HCT116 (cell line): ENCODE measurements around the gene MNX1. TPM values are rescaled to one million over a fixed set of nuclear protein-coding genes. Genes with fewer than 3 reads are reported as not detected.

Experiments
- ATAC-seq: fragments of 200-7000 bp; cut with Tn5 transposase; 2 replicates; pipeline ENCODE4 v1.9.1; 2020; ENCODE audit warnings: mild to moderate bottlenecking, moderate library complexity
- BruUV-seq: library from RNA; stranded (reverse); fragments of 400-500 nt; replicated peaks from 2 replicates; lab custom pipeline; 2021; lab: Mats Ljungman, UMichigan
- CTCF ChIA-PET: fragments of 300-600 bp; sonication (Branson Sonifier 250); formaldehyde crosslinking; loops from one replicate; lab custom pipeline; 2021; ENCODE audit warnings: antibody characterized with exemption; lab: Charles Lee
- POLR2A ChIA-PET: fragments of 300-600, 350-600 bp; sonication (Branson Sonifier 250); formaldehyde crosslinking; loops from one replicate; lab custom pipeline; 2021; ENCODE audit warnings: antibody characterized with exemption; lab: Charles Lee
- RAD21 ChIA-PET, 2 experiments: fragments of 300-600 bp; sonication (Branson Sonifier 250); formaldehyde crosslinking; loops; one replicate each; lab custom pipeline; 2023; ENCODE audit warnings: low total read pairs in 2 of 2; ENCODE audit not compliant: uncharacterized antibody in 2 of 2, unreplicated experiment in 2 of 2, low non-redundant PET in 1 of 2; lab: Charles Lee
- DNase-seq: peaks from one replicate; pipeline ENCODE4 v3.0.0-alpha.2; 2010; ENCODE audit warnings: low read depth, low spot score
- H2AFZ ChIP-seq: fragments of 200-600 bp; shearing (Covaris generic), sonication (generic); 2 replicates; pipeline ENCODE4 v1.6.1; 2017; ENCODE audit warnings: low read depth, mixed run types, mixed read lengths, antibody characterized with exemption, low read length; ENCODE audit not compliant: poor library complexity, severe bottlenecking
- H3K27ac ChIP-seq: 2 replicates; pipeline ENCODE4 v1.5.1; 2012; ENCODE audit warnings: low read depth, low read length
- H3K27me3 ChIP-seq: fragments of 200-600 bp; sonication (generic); 2 replicates; pipeline ENCODE4 v1.6.1; 2016; ENCODE audit warnings: mixed run types, low read length, mixed read lengths; ENCODE audit not compliant: insufficient read depth
- H3K36me3 ChIP-seq, 2 experiments: fragments of 200-500 bp in 1 of 2; fragments of 200-600 bp in 1 of 2; sonication (Bioruptor generic) in 1 of 2; sonication (generic) in 1 of 2; 2 replicates each; pipeline versions ENCODE4 v1.5.1 to v1.6.1; 2014 to 2016; ENCODE audit warnings: low read length in 2 of 2, inconsistent platforms in 1 of 2, mixed read lengths in 1 of 2, mixed run types in 1 of 2; ENCODE audit not compliant: insufficient read depth in 2 of 2, control insufficient read depth in 1 of 2
- H3K4me1 ChIP-seq, 2 experiments: fragments of 200-600 bp in 1 of 2; sonication (generic) in 1 of 2; 2 replicates each; pipeline versions ENCODE4 v1.5.1 to v1.6.1; 2012 to 2017; ENCODE audit warnings: low read length in 2 of 2, inconsistent platforms in 1 of 2, mild to moderate bottlenecking in 1 of 2, mixed read lengths in 1 of 2, mixed run types in 1 of 2, moderate library complexity in 1 of 2; ENCODE audit not compliant: insufficient read depth in 2 of 2, control insufficient read depth in 1 of 2
- H3K4me2 ChIP-seq: fragments of 200-600 bp; sonication (generic); 2 replicates; pipeline ENCODE4 v1.6.1; 2017; ENCODE audit warnings: mixed run types, low read length, mixed read lengths
- H3K4me3 ChIP-seq, 2 experiments: fragments of 200-600 bp in 1 of 2; sonication (generic) in 1 of 2; replicated peaks in 1 of 2; 2 replicates each; pipeline ENCODE4 v1.5.1; 2011 to 2016; ENCODE audit warnings: low read length in 2 of 2, control low read depth in 1 of 2, low read depth in 1 of 2, mild to moderate bottlenecking in 1 of 2, mixed read lengths in 1 of 2, mixed run types in 1 of 2
- H3K79me2 ChIP-seq: fragments of 200-600 bp; sonication (generic); 2 replicates; pipeline ENCODE4 v1.6.1; 2017; ENCODE audit warnings: mild to moderate bottlenecking, mixed run types, low read length, moderate library complexity, mixed read lengths; ENCODE audit not compliant: insufficient read depth
- H3K9ac ChIP-seq: fragments of 200-600 bp; sonication (generic); 2 replicates; pipeline ENCODE4 v1.6.1; 2016; ENCODE audit warnings: low read length, mixed read lengths
- H3K9me2 ChIP-seq: fragments of 200-600 bp; sonication (generic), shearing (Covaris generic); 2 replicates; pipeline ENCODE4 v1.6.1; 2017; ENCODE audit warnings: mixed run types, mild to moderate bottlenecking, moderate library complexity; ENCODE audit not compliant: insufficient read depth
- H3K9me3 ChIP-seq, 2 experiments: fragments of 200-500 bp in 1 of 2; fragments of 200-600 bp in 1 of 2; sonication (Bioruptor generic) in 1 of 2; sonication (generic) in 1 of 2; 2 replicates each; pipeline ENCODE4 v1.6.1; 2014 to 2017; ENCODE audit warnings: low read length in 2 of 2, mixed read lengths in 2 of 2, inconsistent platforms in 1 of 2, low read depth in 1 of 2, mild to moderate bottlenecking in 1 of 2, mixed run types in 1 of 2, moderate library complexity in 1 of 2; ENCODE audit not compliant: control insufficient read depth in 1 of 2, insufficient read depth in 1 of 2
- H4K20me1 ChIP-seq: fragments of 200-600 bp; sonication (generic), shearing (Covaris generic); 2 replicates; pipeline ENCODE4 v1.6.1; 2017; ENCODE audit warnings: mixed run types, mild to moderate bottlenecking, moderate library complexity; ENCODE audit not compliant: insufficient read depth
- CEBPB ChIP-seq: IDR thresholded peaks from 2 replicates; pipeline ENCODE4 v1.6.1; 2012; ENCODE audit warnings: low read depth
- EGR1 ChIP-seq: IDR thresholded peaks from 2 replicates; pipeline ENCODE4 v1.6.1; 2012; ENCODE audit warnings: low read depth
- EZH2phosphoT487 ChIP-seq: fragments of 200-600 bp; IDR thresholded peaks from 2 replicates; pipeline ENCODE4 v1.6.1; 2018; ENCODE audit warnings: antibody characterized with exemption, borderline replicate concordance
- JUND ChIP-seq: IDR thresholded peaks from 2 replicates; pipeline ENCODE4 v1.6.1; 2012
- MAX ChIP-seq: IDR thresholded peaks from 2 replicates; pipeline ENCODE4 v1.6.1; 2012
- RAD21 ChIP-seq: IDR thresholded peaks from 2 replicates; pipeline ENCODE4 v1.6.1; 2012; ENCODE audit warnings: low read depth, mild to moderate bottlenecking
- intact Hi-C: fragments of 100-400 bp; cut with micrococcal nuclease; formaldehyde crosslinking; loops from 2 replicates; pipeline ENCODE4 v1.10.0; 2022
- total RNA-seq: library from RNA; stranded (reverse); gene quantifications from one replicate; pipeline ENCODE4 v1.2.1, GENCODE V29; 2021; ENCODE audit not compliant: unreplicated experiment
- TF ChIP-seq, protein P1 (sequence below): IDR thresholded peaks from 2 replicates; pipeline ENCODE4 v1.6.1; 2011; ENCODE audit warnings: mild to moderate bottlenecking, low read length, moderate library complexity; ENCODE audit not compliant: insufficient replicate concordance; ENCODE audit errors: extremely low read depth

Gene MNX1
- total RNA-seq, 1 experiment from 2014 or later: 7.7 TPM

GRCh38 chr7:157011333-157012112 is 1.1 kb upstream of the MNX1 start:
- DNase-seq: no peak
- Histone ChIP-seq H4K20me1 (no peaks in the 10 kb centered on the region), H3K9me2 (no peaks in the 10 kb centered on the region), H3K9ac (peak overlapping the region; percentile 90), H3K79me2 (peaks cover 7% of the 10 kb centered on the region; the same call in 1 of the 2 replicates), H3K27me3 (no peaks in the 10 kb centered on the region), H3K9me3 (no peaks in the 10 kb centered on the region), H3K27ac (peak overlapping the region; percentile 79), H3K4me3 (peak overlapping the region; percentile 64 to 92), H3K4me1 (peaks cover 14 to 28% of the 10 kb centered on the region in 2 experiments), H2AFZ (no peak overlapping the region), H3K4me2 (peak overlapping the region; percentile 98), H3K36me3 (no peaks in the 10 kb centered on the region)
- intact Hi-C loops: loop anchor here (2.0 kb wide), 2 partner anchors 63 to 127 kb away; partner anchors contain the start of genes NOM1 and UBE3C
- ATAC-seq: peak; percentile 21
- CTCF ChIA-PET: interaction anchor here (1.1 kb wide), 1 partner anchor 12 kb away, joined by 3 read pairs; no protein-coding TSS in a partner anchor
- BruUV-seq: no TSS peak
- TF ChIP-seq EGR1 (peak; percentile 9; the same call in 1 of the 2 replicates), JUND (no peak), RAD21 (no peak), CEBPB (no peak), MAX (peak; percentile 91; the same call in 1 of the 2 replicates), EZH2phosphoT487 (no peak)
- TF ChIP-seq, protein P1, sequence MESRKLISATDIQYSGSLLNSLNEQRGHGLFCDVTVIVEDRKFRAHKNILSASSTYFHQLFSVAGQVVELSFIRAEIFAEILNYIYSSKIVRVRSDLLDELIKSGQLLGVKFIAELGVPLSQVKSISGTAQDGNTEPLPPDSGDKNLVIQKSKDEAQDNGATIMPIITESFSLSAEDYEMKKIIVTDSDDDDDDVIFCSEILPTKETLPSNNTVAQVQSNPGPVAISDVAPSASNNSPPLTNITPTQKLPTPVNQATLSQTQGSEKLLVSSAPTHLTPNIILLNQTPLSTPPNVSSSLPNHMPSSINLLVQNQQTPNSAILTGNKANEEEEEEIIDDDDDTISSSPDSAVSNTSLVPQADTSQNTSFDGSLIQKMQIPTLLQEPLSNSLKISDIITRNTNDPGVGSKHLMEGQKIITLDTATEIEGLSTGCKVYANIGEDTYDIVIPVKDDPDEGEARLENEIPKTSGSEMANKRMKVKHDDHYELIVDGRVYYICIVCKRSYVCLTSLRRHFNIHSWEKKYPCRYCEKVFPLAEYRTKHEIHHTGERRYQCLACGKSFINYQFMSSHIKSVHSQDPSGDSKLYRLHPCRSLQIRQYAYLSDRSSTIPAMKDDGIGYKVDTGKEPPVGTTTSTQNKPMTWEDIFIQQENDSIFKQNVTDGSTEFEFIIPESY: no peak
- RAD21 ChIA-PET: no interaction called here
- POLR2A ChIA-PET: no interaction called here
